Measurements from ENCODE around the gene MMAB.

The MMAB gene

DNA sequence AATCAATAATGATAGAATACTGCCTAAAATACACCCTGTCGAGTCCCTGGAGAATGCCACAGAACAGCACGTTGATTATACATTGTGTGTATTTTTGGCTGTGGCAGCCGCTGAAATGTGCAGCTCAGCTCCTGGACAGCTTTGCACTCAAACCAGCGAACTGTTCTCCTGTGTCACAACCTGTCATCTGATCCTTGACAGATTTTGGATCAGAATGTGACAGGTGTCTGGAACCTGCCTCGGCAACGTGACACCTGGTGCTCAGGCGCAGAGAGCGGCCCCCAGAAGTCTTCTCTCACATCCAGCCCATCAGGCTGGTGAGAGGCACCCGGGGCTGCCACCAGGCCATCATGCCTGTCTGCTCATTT lies 19.6 kb upstream of the MMAB start:
- no peak overlapping the region for H3K4me3 ChIP-seq (replicated peaks in 1 of 2; ENCODE audit: low read depth in 2 of 2, low read length in 2 of 2)
- DNase-seq (ENCODE audit: low read depth in 2 of 2): no peak
- no peak for TF ChIP-seq CTCF (IDR thresholded peaks at IDR 0.05; ENCODE audit: low read depth, low read length)

- H3K4me3 ChIP-seq (replicated peaks in 1 of 2; ENCODE audit: low read depth in 2 of 2, low read length in 2 of 2): no peak overlapping the region
- DNase-seq (ENCODE audit: low read depth in 2 of 2): no peak
- no peak for TF ChIP-seq CTCF (IDR thresholded peaks at IDR 0.05; ENCODE audit: low read depth, low read length)
These were observed 19.0 kb upstream of the MMAB start for GRCh38 chr12:109592195-109592904.

GRCh38 chr12:109591041-109591440 lies 17.7 kb upstream of the MMAB start:
- no peak for DNase-seq (ENCODE audit: low read depth in 2 of 2)
- no peak overlapping the region for H3K4me3 ChIP-seq (replicated peaks in 1 of 2; ENCODE audit: low read depth in 2 of 2, low read length in 2 of 2)
- no peak for TF ChIP-seq CTCF (IDR thresholded peaks at IDR 0.05; ENCODE audit: low read depth, low read length)

GRCh38 chr12:109590566-109590965 lies 17.3 kb upstream of the MMAB start:
- H3K4me3 ChIP-seq (replicated peaks in 1 of 2; ENCODE audit: low read depth in 2 of 2, low read length in 2 of 2): no peak overlapping the region
- TF ChIP-seq CTCF (IDR thresholded peaks at IDR 0.05; ENCODE audit: low read depth, low read length): no peak
- no peak for DNase-seq (ENCODE audit: low read depth in 2 of 2)

- no peak for DNase-seq (ENCODE audit: low read depth in 2 of 2)
- no peak for TF ChIP-seq CTCF (IDR thresholded peaks at IDR 0.05; ENCODE audit: low read depth, low read length)
- no peak overlapping the region for H3K4me3 ChIP-seq (replicated peaks in 1 of 2; ENCODE audit: low read depth in 2 of 2, low read length in 2 of 2)
These were observed 16.5 kb upstream of the MMAB start for GRCh38 chr12:109589691-109590245.

- DNase-seq (ENCODE audit: low read depth in 2 of 2): no peak
- no peak for TF ChIP-seq CTCF (IDR thresholded peaks at IDR 0.05; ENCODE audit: low read depth, low read length)
- no peak overlapping the region for H3K4me3 ChIP-seq (replicated peaks in 1 of 2; ENCODE audit: low read depth in 2 of 2, low read length in 2 of 2)
These were observed 15.9 kb upstream of the MMAB start for GRCh38 chr12:109589240-109589590.

Data from cardiac fibroblast (primary cell).